ENCODE measurements around the gene ARMC6. TPM values are rescaled to one million over a fixed set of nuclear protein-coding genes. Genes with fewer than 3 reads are reported as not detected.
"Not testable (repeated sequence)": the region's sequence is repeated elsewhere in the genome, so short reads cannot be mapped to it uniquely, and the experiment has no call there.

The ARMC6 gene
- total RNA-seq, 4 donors from 2014 or later: 11.3 to 41.0 (median 21.9) TPM

DNA sequence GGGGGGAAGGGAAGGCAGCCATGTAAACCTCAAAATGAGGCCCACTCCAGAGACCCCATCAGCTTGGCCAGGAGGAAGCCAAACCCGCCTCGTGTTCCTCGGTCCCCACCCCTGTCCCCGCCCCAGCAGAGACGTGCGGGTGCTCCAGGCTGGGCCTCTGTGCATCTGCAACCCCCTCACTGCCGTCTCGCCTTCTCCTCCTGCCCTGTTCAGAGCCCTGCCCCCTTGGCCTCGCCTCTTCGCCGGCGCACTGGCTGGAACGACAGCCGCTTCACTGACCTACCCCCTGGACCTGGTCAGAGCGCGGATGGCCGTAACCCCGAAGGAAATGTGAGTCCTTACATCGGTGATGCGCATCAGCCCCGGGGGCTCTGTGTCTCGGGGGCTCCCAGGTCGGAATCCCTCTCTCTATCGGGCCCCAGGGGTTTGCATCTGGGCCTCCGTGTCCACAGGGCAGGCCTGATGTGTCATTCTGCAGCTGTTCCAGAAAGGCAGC lies 72.7 kb downstream of the ARMC6 start:
- DNase-seq (ENCODE audit: low spot score in 2 of 2): no peak
- no peak for TF ChIP-seq POLR2A (IDR thresholded peaks at IDR 0.05)
- TF ChIP-seq CTCF (IDR thresholded peaks at IDR 0.05): no peak
- WGBS, 2 donors: 52% methylated on average over 23 to 25 of the region's 25 CpGs
- no peak overlapping the region for H3K4me3 ChIP-seq (ENCODE audit: low read depth, poor library complexity, severe bottlenecking)
- intact Hi-C loops (cut with DNase I; ENCODE audit: low total_unique reads): no loop called here

DNA sequence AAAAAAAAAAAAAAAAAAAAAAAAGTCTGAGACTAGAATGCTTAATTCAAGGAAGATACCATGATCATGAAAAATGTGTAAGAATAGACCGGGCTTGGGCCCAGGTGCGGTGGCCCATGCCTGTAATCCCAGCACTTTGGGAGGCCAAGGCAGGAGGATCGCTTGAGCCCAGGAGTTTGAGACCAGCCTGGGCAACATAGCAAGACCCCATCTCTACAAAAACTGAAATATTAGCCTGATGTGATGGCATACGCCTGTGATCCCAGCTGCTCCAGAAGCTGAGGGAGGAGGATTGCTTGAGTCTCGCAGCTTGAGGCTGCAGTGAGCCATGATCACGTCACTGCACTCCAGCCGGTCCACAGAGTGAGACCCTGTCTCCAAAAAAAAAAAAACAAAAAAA lies 73.5 kb downstream of the ARMC6 start:
- WGBS, 2 donors: 94 to 98% methylated on average over 7 of the region's 7 CpGs
- intact Hi-C loops (cut with DNase I; ENCODE audit: low total_unique reads); DNase-seq (ENCODE audit: low spot score in 2 of 2); H3K4me3 ChIP-seq (ENCODE audit: low read depth, poor library complexity, severe bottlenecking): not testable (repeated sequence)

DNA sequence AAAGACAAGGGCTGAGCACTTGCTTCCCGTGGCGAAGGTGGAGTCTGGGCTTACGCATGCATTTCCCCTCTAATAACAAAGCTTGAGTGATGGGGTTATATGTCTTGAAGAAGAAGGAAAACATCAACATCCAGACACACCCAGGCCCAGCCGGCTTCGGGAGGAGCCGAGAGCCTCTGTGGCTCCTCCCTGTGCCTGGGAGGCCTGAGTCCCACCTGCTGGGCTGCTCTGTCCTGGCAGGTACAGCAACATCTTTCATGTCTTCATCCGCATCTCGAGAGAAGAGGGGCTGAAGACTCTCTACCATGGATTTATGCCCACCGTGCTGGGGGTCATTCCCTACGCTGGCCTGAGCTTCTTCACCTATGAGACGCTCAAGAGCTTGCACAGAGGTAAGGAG lies 74.3 kb downstream of the ARMC6 start:
- 78 to 88% methylated on average over 11 of the region's 11 CpGs for WGBS, 2 donors
- intact Hi-C loops (cut with DNase I; ENCODE audit: low total_unique reads): no loop called here
- H3K4me3 ChIP-seq (ENCODE audit: low read depth, poor library complexity, severe bottlenecking): no peak overlapping the region
- DNase-seq (ENCODE audit: low spot score in 2 of 2): no peak
- TF ChIP-seq CTCF (IDR thresholded peaks at IDR 0.05) (no peak), POLR2A (IDR thresholded peaks at IDR 0.05) (no peak)

Other genes with a start within 250 kb of the ARMC6 start
- gene COMP, start 242.3 kb upstream of the ARMC6 start, total RNA-seq: 10 to 100 TPM; 12.6 to 18.3 (median 14.9) TPM
- 100 to 1,000 TPM in 3 of 4 donors, 10 to 100 TPM in 1; 91.6 to 116 (median 102) TPM for gene UPF1, start 201.6 kb upstream of the ARMC6 start, total RNA-seq
- gene CERS1, start 137.4 kb upstream of the ARMC6 start, total RNA-seq: under 1 TPM in 2 of 4 donors, not detected in 2; 0.39 to 0.57 TPM
- gene COPE, start 114.2 kb upstream of the ARMC6 start, total RNA-seq: 100 to 1,000 TPM; 173 to 238 (median 197) TPM
- 10 to 100 TPM; 50.0 to 87.7 (median 65.5) TPM for gene DDX49, start 113.9 kb upstream of the ARMC6 start, total RNA-seq
- 10 to 100 TPM; 32.3 to 49.5 (median 37.2) TPM for gene HOMER3, start 92.4 kb upstream of the ARMC6 start, total RNA-seq
- gene SUGP2, start 86 bp upstream of the ARMC6 start, total RNA-seq: 10 to 100 TPM; 16.2 to 29.8 (median 20.8) TPM
- 10 to 100 TPM in 1 of 4 donors, 1 to 10 TPM in 3; 4.6 to 13.9 (median 7.4) TPM for gene SLC25A42, start 30.4 kb downstream of the ARMC6 start, total RNA-seq
- 10 to 100 TPM; 25.7 to 30.1 (median 27.9) TPM for gene TMEM161A, start 104.9 kb downstream of the ARMC6 start, total RNA-seq
- gene MEF2B, start 136.7 kb downstream of the ARMC6 start, total RNA-seq: 1 to 10 TPM in 1 of 4 donors, under 1 TPM in 2, not detected in 1; 0.49 to 2.2 (median 0.84) TPM
- 10 to 100 TPM in 2 of 4 donors, 1 to 10 TPM in 2; 4.4 to 15.2 (median 10.9) TPM for gene BORCS8, start 158.5 kb downstream of the ARMC6 start, total RNA-seq
- gene RFXANK, start 158.7 kb downstream of the ARMC6 start, total RNA-seq: 10 to 100 TPM; 40.1 to 59.0 (median 48.8) TPM
- 10 to 100 TPM; 13.7 to 24.2 (median 22.5) TPM for gene NR2C2AP, start 169.8 kb downstream of the ARMC6 start, total RNA-seq
- not detected for gene NCAN, start 178.4 kb downstream of the ARMC6 start, total RNA-seq
- gene TM6SF2, start 239.7 kb downstream of the ARMC6 start, total RNA-seq: under 1 TPM in 1 of 4 donors, not detected in 3; 0.20 TPM